ENCODE results near the gene GMPR2.

Gene GMPR2

DNA sequence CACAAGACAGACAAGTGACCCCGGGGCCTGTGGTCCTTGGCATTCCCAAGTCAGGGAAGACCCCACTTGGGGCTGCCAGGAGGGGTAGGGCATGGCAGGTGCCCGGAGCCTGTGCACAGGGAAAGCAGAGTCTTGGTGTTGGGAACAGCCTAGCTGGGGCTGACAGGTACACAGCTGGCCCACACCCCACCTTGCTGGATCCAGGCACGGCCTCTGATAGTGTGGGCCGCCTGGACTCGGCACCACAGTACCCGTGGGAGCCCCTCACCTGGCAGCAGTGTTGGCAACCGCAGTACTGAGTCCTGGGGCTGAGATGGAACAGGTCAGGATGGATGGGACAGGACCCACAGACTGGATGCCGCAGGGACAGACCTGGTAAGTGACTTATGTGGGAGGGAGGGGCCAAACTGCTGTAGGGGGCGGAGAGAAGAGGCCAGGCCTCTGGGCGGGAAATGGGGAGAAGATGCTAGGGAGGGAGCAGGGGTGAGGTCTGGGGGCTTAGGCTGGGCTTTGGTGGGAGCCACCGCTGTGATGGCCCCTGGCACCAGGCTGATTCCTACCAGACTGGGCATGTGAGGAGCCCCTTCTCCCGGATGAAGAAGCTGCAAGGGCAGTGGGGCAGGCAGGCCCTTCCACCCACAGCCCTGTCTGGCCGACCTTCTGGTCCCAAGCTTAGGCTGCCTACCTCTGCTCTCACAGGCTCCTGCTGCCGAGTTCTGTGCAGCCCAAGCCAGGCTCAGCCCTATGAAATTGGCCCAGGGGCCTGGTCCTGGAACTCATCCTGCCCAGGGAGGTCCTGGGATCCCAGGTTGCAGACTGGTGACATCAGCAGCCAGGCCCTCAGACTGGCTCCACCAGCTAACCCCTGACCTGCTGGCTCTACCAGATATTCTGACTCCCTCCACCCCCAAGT lies 30.3 kb downstream of the GMPR2 start, which contains the start of gene TGM1:
Gene TGM1 (minus strand): TSS at position 357 of the 913 bp plus-strand sequence. CDS start 825 bp downstream, outside the sequence.
- in situ Hi-C loops (cut with MboI; ENCODE audit: low sequenced_read_pairs), result no loop called here

DNA sequence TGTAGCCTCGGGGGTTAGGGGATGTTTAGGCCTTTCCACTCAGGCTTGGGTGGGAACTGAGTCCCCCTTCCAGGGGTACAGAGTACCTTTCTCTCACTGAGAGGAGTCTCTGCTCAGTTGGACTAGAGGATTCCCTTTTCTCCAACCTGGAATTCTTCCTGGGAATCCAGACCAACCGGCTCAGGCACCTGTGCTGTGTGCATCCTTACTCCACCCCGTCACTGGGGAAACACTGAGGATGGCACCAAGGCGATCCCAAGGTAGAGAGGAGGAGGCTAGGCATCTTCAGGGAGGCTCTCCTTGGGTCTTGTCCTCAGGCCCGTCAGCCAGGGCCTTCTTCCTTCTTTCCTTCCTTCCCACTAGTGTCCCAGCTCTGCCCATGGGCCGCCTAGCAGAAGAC lies 31.1 kb downstream of the GMPR2 start:
- in situ Hi-C loops (cut with MboI; ENCODE audit: low sequenced_read_pairs), result no loop called here

DNA sequence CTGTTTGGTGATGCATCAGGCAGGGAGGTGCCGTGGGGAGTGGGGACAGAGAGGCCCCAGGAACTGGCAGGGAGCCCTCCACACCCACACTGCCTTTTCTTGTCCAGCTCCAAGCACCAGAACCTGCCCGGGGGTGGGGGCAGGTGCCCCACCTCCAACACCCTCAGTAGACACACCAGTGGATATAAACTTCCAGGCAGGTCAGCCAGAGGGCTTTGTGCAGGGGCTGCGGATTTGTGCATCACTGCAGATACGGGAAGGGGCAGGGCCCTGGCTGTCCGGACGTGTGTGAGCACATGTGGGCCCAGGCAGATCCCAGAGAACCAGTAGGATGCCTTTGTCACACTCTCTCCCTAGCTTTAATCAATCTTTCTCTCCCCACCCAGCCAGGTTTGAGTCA lies 31.6 kb downstream of the GMPR2 start:
- in situ Hi-C loops (cut with MboI; ENCODE audit: low sequenced_read_pairs), result no loop called here

DNA sequence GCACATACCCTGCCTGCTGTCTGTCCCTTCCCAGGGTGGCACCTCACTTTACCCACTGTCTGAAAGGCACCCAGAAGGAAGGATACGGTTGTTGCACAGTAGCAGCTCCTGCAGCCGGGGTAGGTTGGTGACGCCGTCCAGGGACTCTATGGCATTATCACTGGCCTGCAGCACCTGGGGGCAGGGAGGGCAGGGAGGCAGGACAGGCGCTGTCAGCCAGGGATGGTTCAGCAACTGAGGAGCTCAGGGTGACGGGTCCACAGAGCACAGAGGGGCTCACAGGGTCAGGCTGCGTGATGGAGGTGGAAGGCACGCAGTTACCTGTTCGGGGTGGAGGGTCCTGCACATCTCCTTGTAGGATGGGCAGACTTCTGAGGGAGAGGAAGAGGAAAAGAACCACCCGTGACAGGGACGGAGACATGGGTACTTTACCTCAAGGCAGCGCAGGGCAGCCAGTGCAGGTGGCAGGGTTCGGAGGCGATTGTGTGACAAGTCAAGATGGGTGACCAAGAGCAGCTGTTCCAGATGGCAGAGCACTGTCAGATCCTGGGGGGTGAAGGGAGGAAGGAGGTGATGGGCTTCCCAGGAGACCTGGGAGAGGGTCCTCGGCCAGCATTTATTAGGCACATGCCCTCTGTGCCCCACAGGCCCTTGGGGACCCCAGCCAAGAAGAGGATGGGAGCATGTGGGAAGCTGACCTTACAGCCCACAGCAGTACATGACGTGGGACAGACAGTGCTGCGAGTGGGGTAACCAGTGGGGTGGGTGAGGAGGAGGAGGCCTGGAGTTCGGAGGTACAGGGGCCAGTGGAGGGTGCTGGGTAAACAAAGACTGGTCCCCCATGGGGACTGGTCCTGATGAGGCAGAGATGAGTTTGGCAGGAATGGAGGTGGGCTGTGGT lies 33.9 kb downstream of the GMPR2 start:
- in situ Hi-C loops (cut with MboI; ENCODE audit: low sequenced_read_pairs), result no loop called here

DNA sequence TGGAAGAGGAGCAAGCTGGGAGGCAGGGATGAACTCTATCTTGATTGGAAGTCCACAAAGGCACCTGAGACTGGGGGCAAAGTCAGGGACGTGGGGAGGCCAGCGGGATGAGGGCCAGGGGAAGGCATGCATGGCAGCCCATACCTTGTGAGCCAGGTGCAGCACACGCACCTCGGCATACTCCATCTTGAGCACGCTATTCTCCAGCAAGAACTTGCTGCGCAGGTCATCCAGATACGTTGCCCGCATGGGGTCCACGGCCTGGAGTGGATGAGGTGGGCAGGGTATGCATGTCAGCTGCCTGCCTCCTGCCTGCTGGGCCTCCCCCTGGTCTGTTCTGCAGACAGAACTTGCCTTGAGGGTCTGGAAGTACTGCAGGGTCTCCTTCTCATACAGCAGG lies 34.8 kb downstream of the GMPR2 start:
- in situ Hi-C loops (cut with MboI; ENCODE audit: low sequenced_read_pairs), result no loop called here

DNA sequence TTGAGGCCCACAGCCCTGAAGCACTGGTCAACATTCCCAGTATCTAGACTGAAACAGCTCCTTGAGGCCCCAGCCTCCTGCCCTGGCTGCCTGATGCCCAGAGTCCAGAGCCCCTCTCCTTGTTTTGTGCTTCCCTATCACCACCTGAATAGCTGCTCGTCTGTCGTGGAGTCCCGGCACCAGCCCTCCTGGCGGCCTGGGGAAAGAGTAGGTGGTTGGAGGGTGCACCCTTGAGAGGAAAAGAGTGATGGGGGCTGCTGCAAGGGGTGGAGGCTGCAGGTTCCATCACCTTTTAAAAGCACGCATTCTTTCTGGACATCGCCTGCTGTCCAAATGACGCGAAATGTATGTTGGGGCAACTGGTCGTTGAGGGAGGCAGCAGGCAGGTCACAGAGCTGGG lies 35.5 kb downstream of the GMPR2 start:
- in situ Hi-C loops (cut with MboI; ENCODE audit: low sequenced_read_pairs), result no loop called here

DNA sequence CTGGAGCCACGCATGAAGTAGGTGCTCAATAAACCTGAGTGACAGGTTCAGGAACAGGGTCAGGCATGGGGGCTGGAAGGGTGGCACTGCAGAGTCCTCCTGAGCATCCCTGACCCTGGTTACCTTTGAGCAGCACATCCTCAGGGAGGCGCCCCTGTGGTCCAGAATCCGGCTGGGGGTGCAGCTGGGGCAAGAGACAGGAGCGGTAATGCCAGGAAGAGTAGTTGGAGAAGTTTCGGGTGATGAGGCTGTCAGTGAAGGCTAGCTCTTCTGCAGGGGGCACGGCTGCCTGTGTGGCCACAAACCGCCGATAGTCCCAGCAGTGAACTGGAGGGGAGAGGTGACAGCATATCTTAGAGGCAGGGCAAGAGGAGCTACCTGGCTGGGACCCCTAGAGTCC lies 36.6 kb downstream of the GMPR2 start:
- in situ Hi-C loops (cut with MboI; ENCODE audit: low sequenced_read_pairs), result no loop called here

DNA sequence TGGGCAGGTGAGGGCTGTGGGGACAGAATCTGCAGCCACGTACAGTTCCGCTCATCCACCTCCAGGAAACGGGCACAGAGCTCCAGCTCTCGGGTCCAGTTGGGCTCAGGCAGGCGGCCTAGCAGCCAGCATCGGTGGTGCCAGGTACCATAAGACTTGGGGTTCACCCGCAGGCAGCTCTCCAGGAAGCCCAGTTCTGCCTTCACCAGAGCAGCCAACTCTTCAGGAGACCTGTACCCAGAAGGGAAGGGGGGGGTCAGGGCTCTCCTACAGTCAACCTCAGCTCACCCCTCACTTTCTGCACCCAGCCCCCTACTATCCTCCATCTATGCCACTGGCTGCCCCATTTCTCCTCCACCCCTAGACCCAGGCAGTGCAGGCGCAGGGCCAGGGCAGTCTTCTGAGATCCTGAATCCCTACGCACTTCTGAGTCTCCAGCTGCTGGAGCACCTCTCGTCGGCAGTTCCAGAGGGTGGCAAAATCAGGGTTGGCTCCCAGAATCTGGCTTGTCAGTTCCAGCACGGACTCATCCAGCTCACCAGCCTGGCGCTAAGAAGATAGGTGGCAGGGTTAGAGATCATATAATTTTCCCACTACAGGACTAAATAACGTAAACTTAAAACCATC lies 37.3 kb downstream of the GMPR2 start:
- in situ Hi-C loops (cut with MboI; ENCODE audit: low sequenced_read_pairs), result no loop called here

DNA sequence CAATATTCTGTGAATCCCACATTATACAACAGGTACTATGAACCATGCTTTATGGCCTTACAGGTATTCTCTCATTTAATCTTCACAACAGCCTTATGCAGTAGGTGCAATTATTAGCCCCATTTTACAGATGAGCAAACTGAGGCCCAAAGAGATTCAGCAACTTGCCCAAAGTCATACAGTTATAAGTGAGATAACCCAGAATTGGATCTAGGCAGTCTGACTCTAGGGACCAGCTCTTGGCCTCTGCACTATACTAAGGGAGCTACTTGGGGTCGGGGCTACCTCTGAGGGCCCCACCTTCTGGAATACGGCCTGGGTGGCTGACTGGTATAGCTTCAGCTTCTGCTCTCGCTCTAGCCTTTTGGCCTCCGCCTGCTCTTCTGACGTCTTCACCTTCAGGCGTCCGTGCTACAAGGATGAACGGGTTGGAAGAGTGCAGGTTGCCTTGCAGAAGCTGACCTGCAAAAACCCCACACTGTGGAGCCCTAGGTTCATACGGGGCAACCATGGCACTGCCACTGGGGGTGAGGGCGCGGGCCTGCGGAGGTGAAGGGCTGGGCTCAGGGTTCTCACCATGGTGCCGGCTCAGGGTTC lies 37.9 kb downstream of the GMPR2 start:
- in situ Hi-C loops (cut with MboI; ENCODE audit: low sequenced_read_pairs), result no loop called here

DNA sequence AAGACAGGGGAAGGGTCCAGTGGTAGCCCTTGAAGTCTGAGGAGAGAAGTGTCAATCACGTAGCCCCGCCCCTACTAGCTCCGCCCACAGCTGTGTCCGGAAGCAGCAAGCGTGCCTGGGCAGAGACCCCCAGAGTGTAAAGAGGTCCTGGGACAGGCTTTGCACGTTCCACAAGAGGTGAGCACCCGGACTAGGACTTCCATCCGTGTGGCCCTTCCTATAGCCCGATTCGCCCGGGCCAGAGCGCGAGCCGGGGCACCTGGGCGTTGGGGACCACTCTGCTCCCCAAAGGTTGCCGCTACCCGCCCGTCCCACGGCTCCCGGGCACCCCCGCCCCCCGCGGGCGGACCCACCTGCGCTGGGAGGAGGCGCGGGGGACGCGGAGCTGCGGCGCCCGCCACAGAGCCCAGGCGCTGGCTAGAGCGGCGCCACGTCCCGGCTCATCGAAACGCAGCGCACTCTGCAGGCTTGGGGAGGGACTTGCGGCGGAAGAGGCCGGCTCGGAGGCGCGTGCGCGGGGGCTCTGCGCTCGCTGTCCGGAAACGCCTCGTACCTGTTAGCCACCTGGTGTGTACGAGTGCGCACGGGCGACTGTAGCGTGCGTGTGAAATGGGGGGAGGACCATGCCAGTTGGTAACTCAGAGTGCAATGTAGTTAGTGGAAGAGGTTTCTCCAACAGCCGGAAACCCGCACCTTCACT lies 38.6 kb downstream of the GMPR2 start, which contains the start of gene RABGGTA:
Gene RABGGTA (minus strand): TSS at position 464 of the 700 bp plus-strand sequence. CDS start 482 bp downstream, outside the sequence.
- in situ Hi-C loops (cut with MboI; ENCODE audit: low sequenced_read_pairs), result no loop called here

DNA sequence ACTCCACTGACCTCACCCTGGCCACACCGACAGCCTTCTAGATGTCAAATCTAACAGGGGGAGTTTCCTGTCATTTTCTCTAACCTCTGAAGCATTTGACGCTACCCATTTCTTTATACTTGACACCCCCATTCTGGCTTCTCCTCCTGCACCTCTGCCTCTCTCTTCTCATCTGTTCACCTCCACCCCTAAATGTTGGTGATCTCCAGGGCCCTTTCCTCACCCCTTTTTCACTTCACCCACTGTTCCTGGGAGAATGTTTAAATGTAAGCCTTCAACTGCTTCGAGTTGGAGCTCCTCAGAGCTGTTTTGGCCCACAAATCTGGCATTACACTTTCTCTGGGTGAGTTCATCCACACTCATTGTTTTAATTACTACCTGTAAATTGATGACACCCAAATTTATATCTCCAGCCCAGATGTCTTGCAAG lies 39.1 kb downstream of the GMPR2 start:
- in situ Hi-C loops (cut with MboI; ENCODE audit: low sequenced_read_pairs), result no loop called here

DNA sequence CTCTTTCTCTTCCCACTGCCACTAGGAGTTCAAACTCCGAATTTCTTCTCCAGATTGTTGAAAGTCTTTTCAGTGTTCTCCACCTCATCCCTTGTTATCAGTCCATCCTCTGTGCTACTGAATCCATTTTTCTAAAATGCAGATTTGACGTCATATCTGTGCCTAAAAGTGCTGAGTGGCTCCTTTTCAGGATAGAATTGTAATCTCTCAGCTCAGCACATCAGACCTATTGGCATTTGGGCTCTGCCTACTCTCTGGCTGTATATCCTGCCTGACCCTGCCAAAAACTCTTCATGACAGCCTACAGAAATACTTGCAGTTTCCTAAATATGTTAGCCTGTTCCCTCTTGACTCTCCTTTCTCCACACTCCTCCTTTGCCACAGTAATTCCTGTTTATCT lies 39.7 kb downstream of the GMPR2 start:
- in situ Hi-C loops (cut with MboI; ENCODE audit: low sequenced_read_pairs), result no loop called here

DNA sequence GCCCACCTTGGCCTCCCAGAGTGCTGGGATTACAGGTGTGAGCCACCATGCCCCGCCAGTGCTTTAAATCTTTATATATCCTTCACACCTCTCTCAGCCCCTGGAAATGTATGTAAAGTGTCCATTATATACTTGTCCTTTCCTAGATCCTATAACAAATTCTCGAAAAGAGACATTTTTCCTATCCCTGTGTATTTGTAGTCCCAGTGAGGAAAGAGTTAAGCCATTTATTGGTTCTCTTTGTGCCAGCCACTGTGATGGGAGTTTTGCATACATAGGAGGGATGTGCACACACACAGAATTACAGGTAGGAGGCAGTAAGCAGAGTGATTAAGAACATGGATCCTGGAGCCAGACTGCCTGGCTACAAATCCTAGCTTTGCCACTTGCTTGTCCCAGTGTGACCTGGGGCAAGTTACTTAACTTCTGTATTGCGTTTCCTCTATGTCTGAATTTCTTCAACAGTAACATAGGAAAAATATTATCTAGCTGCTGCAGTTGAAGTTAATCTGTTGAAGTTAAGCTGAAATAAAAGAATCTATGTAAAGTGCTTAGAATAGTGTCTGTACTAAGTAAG lies 40.8 kb downstream of the GMPR2 start:
- in situ Hi-C loops (cut with MboI; ENCODE audit: low sequenced_read_pairs), result no loop called here

DNA sequence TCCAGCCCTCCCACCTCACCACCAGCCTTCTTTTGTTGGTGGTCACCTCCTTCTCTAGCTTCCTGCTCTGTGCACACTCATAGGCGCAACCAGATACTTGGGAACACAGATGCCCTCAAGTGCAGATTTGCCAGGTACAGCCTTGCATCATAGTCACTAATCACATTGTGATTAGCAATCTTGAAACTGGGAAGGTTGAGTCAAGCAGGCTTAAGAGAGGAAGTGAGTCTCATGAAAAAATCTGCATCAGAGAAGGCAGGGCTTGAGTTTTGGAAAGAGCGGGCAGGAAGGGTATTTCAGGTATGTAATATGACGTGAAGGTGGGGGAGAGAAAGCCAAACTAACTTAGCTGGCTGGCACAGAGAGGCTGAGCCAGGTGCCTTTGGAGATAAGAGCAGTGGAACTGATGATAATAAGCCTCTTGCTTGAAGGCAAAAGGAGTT lies 41.4 kb downstream of the GMPR2 start:
- in situ Hi-C loops (cut with MboI; ENCODE audit: low sequenced_read_pairs), result no loop called here

DNA sequence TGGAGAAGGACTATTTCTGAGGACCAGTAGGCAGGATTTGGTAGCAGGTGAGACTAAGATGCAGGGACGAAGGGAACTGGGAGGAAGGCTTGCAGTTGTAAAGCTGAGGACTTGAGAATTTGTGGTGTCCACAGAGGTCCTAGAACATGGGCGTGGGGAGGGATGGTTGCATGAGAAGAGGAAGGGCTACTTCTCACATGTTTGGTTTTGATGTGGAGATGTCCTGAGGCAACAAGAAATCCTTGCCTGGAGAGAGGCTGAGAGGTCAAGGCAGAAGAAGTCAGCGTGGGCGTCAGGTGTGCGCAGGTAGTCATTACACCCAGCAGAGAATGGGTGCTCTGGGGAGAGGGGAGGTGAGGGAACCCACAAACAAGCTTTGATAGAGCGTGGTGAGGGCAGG lies 44.3 kb downstream of the GMPR2 start:
- in situ Hi-C loops (cut with MboI; ENCODE audit: low sequenced_read_pairs), result no loop called here

DNA sequence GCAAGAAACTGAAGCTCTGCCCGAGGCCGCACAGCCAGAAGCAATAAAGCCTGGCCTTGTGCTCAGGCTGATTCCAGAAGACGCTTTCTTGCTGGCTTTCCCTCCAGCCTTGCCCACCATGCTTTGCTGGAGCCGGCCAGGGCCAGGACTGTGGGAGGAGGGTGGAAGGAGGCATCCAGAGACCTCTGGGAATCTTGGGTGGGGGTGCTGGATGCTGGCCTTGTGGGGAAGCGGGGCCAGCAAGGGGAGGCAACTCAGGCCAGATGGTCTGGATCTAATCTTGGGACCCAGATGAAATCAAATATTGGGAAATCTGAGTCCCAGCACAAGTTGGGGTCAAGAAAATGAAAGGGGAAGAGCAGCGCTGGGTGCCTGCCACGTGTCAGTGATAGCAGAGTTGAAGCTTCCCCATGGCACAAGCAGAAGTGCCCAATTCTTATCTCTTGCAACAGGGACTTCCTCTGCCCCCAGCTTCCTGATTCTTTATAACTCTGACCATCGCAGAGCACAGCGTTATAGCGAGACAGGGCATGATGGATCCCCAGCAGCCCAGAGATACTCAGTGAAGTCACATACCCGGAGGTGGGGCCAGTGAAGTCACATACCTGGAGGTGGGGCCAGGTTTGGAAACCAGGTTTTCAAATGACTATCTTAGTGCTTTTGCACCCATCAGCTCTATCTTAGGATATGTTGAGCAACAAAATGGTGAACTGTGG lies 45.0 kb downstream of the GMPR2 start:
- in situ Hi-C loops (cut with MboI; ENCODE audit: low sequenced_read_pairs), result no loop called here

DNA sequence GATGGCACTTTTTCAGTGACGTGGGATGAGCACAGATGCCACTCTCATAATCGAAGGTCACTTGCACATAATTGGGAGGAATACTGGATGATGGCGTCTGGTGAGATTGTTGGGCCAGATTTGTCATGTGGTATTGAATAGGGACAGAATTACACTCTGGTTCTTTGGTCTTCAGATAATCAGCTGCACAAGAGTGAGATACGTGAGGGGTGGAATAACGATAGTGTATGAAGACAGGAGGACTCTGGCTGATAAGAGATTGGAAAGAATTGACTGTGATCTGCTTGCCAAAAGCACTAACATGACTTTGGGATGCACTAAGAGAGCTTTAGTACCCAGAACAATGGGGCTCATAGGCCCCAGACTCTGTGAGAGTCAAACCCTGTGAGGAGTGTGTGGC lies 45.7 kb downstream of the GMPR2 start:
- in situ Hi-C loops (cut with MboI; ENCODE audit: low sequenced_read_pairs), result no loop called here

DNA sequence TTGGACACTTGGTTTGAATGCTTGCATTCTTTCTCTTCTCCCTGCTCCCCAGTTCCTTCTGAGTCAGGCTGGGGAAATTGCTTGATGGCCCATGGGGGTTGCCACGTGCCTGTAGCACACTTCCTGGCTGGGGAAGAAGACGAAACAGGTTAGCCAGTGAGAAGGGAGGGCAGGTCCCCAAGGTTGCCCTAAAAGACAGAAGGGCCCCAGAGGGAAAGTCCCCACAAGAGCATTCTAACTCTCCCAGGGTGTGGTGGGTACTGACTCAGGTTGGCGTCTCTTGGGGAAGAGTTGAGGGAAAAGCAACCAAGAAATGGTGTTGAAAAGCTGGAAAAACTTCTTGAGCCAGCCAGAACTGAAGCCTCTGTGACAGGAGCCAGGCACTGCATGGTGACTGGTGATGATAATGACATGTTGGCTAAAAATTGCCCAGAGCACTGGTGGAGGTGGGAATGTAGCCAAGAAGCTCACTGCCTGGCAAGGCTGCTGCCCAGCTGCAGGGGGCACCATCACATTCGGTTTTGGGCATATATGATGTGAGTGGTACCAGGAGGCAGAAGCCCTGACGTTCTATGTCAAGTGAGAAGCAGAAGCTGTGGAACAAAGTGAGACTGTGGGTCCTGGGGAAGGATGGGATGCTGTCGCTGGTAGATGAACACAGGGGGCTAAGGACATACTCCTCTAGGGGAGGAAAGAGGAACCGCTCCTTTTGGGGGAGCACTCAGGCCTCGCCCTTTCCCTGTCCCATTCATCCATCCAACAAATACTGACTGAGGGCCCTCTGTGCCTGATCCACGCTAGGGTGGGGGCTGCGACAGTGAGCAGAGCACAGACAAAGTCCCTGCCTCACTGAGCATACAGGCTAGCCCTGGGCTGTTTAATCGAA lies 46.8 kb downstream of the GMPR2 start:
- in situ Hi-C loops (cut with MboI; ENCODE audit: low sequenced_read_pairs), result no loop called here

Data from HL-60/S4 treated with phorbol 12-myristate 13-acetate at 8.2 ng/mL for 4 days and 3 days (cell line).